Epidermal melanocyte (primary cell): ENCODE data around the gene COPG2.

Source experiments
- DNase-seq: peaks from one replicate; pipeline ENCODE4 v3.0.0; 2011; ENCODE audit warnings: low spot score; ENCODE audit not compliant: insufficient read length

The COPG2 gene

GRCh38 chr7:130476297-130477150, 192.0 kb downstream of the COPG2 start:
- DNase-seq, result no peak

GRCh38 chr7:130475776-130476175, 192.8 kb downstream of the COPG2 start:
- no peak for DNase-seq

GRCh38 chr7:130473876-130474275, 194.7 kb downstream of the COPG2 start:
- DNase-seq, result no peak

GRCh38 chr7:130473289-130473688, 195.3 kb downstream of the COPG2 start:
- no peak for DNase-seq

- no peak for DNase-seq
Measured at GRCh38 chr7:130471974-130472373, 196.6 kb downstream of the COPG2 start.

- no peak for DNase-seq
Measured at GRCh38 chr7:130468612-130469011, 199.9 kb downstream of the COPG2 start.

GRCh38 chr7:130463553-130464434, 204.8 kb downstream of the COPG2 start:
- no peak for DNase-seq

- DNase-seq, result peak; percentile 38
Measured at GRCh38 chr7:130461272-130461671, 207.3 kb downstream of the COPG2 start.

GRCh38 chr7:130458257-130458656, 210.3 kb downstream of the COPG2 start:
- no peak for DNase-seq
